Measurements from ENCODE around the gene CFAP90.

DNA sequence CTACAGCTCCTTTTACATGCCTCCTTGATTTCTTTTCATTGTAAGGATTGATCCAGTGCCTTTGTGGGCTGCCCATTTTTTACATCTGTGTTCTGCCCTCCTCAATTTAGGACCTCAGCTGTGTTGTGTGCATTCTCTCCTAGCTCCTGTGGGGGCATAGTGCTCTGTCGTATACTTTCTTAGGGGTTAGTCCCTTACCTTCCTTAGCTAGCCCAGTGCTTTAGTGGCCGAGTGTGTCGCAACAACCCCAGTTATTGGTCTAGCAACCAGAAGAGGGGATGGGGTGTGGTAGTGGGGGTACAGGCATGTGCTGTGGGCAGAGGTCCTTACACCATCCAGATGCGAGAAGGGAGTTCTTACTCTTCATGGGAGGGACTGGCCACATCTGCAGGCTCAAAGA, 30.2 kb upstream of the CFAP90 start:
- TF ChIP-seq, protein P1, sequence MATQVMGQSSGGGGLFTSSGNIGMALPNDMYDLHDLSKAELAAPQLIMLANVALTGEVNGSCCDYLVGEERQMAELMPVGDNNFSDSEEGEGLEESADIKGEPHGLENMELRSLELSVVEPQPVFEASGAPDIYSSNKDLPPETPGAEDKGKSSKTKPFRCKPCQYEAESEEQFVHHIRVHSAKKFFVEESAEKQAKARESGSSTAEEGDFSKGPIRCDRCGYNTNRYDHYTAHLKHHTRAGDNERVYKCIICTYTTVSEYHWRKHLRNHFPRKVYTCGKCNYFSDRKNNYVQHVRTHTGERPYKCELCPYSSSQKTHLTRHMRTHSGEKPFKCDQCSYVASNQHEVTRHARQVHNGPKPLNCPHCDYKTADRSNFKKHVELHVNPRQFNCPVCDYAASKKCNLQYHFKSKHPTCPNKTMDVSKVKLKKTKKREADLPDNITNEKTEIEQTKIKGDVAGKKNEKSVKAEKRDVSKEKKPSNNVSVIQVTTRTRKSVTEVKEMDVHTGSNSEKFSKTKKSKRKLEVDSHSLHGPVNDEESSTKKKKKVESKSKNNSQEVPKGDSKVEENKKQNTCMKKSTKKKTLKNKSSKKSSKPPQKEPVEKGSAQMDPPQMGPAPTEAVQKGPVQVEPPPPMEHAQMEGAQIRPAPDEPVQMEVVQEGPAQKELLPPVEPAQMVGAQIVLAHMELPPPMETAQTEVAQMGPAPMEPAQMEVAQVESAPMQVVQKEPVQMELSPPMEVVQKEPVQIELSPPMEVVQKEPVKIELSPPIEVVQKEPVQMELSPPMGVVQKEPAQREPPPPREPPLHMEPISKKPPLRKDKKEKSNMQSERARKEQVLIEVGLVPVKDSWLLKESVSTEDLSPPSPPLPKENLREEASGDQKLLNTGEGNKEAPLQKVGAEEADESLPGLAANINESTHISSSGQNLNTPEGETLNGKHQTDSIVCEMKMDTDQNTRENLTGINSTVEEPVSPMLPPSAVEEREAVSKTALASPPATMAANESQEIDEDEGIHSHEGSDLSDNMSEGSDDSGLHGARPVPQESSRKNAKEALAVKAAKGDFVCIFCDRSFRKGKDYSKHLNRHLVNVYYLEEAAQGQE (IDR thresholded peaks at IDR 0.05; ENCODE audit: insufficient read depth in 1 of 2, low read depth in 2 of 2, low read length in 2 of 2) = no peak
- TF ChIP-seq POLR2AphosphoS5 (IDR thresholded peaks at IDR 0.05; ENCODE audit: low read depth, low read length) (no peak), SIN3A (IDR thresholded peaks at IDR 0.05; ENCODE audit: borderline replicate concordance, insufficient read depth, low read length) (no peak)

All from PFSK-1 (cell line).